Stimulated activated CD4-positive, alpha-beta T cell treated with anti-CD3 and anti-CD28 coated beads, Interleukin-12 subunit alpha, Interleukin-12 subunit beta, amount 100 ng/mL, for 4 hours (primary cell): ENCODE results near the gene DNASE1L3.
"Not testable (repeated sequence)": the region's sequence is repeated elsewhere in the genome, so short reads cannot be mapped to it uniquely, and the experiment has no call there.

ENCODE experiments used
- DNase-seq: peaks from one replicate; pipeline ENCODE4 v3.0.0-alpha.2; 2020

Gene DNASE1L3, protein sequence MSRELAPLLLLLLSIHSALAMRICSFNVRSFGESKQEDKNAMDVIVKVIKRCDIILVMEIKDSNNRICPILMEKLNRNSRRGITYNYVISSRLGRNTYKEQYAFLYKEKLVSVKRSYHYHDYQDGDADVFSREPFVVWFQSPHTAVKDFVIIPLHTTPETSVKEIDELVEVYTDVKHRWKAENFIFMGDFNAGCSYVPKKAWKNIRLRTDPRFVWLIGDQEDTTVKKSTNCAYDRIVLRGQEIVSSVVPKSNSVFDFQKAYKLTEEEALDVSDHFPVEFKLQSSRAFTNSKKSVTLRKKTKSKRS

DNA sequence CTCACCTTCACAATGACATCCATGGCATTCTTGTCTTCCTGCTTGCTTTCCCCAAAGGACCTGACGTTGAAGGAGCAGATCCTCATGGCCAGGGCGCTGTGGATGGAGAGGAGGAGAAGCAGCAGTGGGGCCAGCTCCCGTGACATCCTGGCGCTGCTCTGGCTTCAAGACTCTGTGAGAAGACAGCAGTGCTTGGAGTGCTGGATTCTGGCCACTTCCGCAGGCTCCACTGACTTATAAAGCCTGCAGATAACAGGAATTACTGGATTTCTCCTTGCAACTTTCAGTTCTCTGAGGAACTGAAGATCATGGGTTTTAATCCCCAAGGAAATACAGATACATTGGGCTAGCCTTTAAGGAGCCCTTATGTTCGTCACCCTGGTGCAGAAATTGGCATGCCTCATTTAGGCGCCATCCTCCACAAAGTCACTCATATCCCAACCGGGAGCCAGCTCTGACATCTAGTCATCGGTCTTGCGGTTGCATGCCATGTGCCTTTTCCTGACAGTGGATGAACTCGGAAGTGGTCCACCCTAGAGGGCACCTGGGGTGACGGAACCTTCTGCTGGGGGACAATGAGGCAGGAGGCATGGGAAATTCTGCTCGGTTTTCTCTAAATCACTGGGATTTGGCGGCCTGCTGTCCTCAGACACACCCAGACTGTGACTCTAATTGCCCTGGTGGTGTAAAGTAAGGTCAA lies at the start of gene DNASE1L3:
DNASE1L3 (minus strand) TSS at position 212 of the 700 bp plus-strand sequence; CDS start at position 146, 66 bp downstream.
- DNase-seq = no peak

GRCh38 chr3:58260261-58260731 lies 49.5 kb upstream of the DNASE1L3 start:
- DNase-seq = no peak

- no peak for DNase-seq
Observed at GRCh38 chr3:58258392-58259055, 47.8 kb upstream of the DNASE1L3 start.

- no peak for DNase-seq
Observed at GRCh38 chr3:58256511-58256910, 45.7 kb upstream of the DNASE1L3 start.

DNA sequence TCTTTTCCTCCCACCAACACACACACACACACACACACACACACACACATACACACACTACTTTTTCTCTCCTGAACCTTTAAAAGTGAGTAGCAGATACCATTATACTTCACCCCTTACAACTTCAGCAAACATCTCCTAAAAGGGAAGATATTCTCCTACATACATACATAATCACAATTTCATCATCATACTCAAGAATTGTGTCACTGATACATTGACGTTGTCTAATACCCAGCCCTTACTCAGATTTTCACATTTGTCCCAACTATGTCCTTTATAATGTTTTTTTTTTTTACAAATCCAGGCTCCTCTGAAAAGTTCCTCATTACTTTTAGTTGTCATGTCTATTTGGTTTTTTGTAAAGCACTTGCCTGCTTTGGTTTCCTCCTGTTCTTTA lies 45.3 kb upstream of the DNASE1L3 start:
- no peak for DNase-seq

GRCh38 chr3:58254144-58254543 lies 43.4 kb upstream of the DNASE1L3 start:
- no peak for DNase-seq

- DNase-seq = no peak
Observed at GRCh38 chr3:58251631-58252035, 40.9 kb upstream of the DNASE1L3 start.

DNA sequence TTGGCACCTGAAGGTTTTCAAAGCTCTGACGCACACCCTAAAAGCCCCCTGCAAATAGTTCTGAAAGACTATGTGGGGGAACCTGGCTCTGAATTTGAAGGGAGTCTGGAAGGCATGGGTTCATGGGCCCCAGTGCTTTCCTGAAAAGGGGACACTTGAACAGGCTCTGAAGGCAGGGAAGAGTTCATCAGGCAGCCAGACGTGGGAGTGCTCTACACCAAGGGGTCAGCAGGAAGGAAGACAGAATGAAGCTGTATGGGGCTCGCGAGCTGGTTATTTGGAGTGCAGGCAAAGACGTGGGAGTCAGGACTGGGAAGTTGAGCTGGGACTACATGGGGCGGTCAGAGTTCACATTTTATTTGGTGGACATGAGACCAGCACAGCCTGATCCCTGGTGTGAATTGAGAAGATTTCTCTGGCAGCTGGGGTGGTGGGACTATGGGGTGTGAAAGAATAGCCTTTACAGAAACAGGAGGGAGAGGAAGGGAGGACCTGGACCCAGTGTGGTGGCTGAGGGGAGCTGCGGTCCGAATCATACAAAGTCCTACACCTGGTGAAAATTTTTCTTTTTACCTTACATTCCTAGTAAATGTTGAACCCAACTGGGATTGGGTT lies 39.4 kb upstream of the DNASE1L3 start:
- DNase-seq = no peak

DNA sequence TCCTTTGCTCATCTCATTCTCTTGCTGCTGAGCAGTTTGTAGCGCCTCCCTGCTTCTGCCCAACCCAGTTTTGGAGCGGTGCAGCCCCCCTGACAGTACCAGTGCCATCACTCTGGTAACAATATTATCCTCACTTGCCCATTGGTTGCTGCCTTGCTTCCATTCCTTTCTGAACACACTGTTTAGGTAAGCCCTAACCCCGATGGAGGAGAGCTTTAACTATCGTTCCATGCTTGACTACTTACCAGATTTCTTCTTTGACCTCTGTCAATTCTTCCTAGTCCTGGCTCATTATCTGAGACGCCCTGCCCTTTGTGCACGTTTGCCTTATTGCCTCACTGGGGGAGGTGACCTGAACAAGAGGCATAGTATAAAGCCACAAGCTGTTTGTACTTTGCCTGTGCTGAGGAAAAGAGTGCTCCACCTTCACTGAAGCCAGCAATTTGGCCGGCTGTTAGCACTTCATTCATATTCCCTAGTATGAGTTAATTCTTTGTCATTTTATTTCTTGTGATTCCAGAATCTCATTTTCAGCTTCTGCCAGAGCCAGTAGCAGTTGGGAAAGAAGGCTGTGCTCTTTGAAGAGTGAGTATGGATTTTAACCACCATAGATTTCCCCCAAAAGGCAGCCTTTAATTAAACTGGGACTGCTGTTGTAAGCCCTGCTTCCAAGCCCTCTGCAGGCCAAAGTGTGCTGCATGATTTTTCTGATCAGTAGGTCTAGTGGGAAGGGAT lies 38.8 kb upstream of the DNASE1L3 start:
- no peak for DNase-seq

GRCh38 chr3:58246148-58247047 lies 35.6 kb upstream of the DNASE1L3 start:
- DNase-seq = no peak

GRCh38 chr3:58243976-58244585 lies 33.3 kb upstream of the DNASE1L3 start:
- DNase-seq = no peak

DNA sequence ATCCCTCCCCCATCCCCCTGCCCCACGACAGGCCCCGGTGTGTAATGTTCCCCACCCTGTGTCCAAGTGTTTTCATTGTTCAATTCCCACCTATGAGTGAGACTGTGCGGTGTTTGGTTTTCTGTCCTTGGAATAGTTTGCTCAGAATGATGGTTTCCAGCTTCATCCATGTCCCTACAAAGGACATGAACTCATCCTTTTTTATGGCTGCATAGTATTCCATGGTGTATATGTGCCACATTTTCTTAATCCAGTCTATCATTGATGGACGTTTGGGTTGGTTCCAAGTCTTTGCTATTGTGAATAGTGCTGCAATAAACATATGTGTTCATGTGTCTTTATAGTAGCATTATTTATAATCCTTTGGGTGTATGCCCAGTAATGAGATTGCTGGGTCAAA lies 32.1 kb upstream of the DNASE1L3 start:
- not testable (repeated sequence) for DNase-seq

GRCh38 chr3:58242340-58242739 lies 31.6 kb upstream of the DNASE1L3 start:
- no peak for DNase-seq

GRCh38 chr3:58241306-58242044 lies 30.7 kb upstream of the DNASE1L3 start:
- no peak for DNase-seq

GRCh38 chr3:58238830-58239229 lies 28.1 kb upstream of the DNASE1L3 start:
- no peak for DNase-seq

GRCh38 chr3:58237941-58238681 lies 27.3 kb upstream of the DNASE1L3 start:
- peak; percentile 32 for DNase-seq

- DNase-seq = peak; percentile 81
Observed at GRCh38 chr3:58237238-58237940, 26.6 kb upstream of the DNASE1L3 start, which contains the start of gene ABHD6. ABHD6 (plus strand) TSS chr3:58237792; CDS start chr3:58256587, 18,795 bp downstream.

GRCh38 chr3:58236527-58237237 lies 25.9 kb upstream of the DNASE1L3 start:
- DNase-seq = no peak
